ENCODE data around the gene RHEB. TPM values are rescaled to one million over a fixed set of nuclear protein-coding genes. Genes with fewer than 3 reads are reported as not detected.

RHEB gene
- total and polyA plus RNA-seq, 2 of the 4 experiments (the other 2 are of a cell fraction): 19.7 to 67.2 TPM

DNA sequence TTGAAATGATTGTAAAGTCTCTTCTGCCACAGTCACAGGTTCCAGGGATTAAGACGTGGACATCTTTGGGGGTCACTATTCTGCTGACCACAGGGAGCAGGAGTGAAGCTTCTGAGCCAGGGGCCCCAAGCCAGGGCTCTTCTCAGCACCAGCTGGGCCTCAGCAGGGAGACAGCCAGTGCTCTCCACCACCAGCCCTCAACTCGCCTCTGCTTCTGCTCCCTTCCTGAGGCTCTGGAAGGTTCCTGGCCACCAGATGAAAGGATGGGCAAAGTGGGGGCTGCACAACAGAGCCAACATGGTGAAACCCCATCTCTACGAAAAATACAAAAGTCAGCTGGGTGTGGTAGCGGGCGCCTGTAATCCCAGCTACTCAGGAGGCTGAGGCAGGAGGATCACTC is 68.5 kb downstream of the RHEB start:
- BruUV-seq (replicated peaks): no TSS peak
- TF ChIP-seq CEBPB (IDR thresholded peaks at IDR 0.05; ENCODE audit: low read depth, low read length): no peak
- no peak for TF ChIP-seq POLR2A (IDR thresholded peaks at IDR 0.05; ENCODE audit: low read depth, low read length)
- TF ChIP-seq RAD21 (IDR thresholded peaks at IDR 0.05; ENCODE audit: low read length): no peak
- no peak for TF ChIP-seq RFX5 (IDR thresholded peaks at IDR 0.05; ENCODE audit: low read depth, low read length)
- TF ChIP-seq SMC3 (IDR thresholded peaks at IDR 0.05; ENCODE audit: low read depth, low read length): no peak
- TF ChIP-seq MXI1 (IDR thresholded peaks at IDR 0.05; ENCODE audit: borderline replicate concordance, low read depth, low read length): no peak
- TF ChIP-seq, protein P1, sequence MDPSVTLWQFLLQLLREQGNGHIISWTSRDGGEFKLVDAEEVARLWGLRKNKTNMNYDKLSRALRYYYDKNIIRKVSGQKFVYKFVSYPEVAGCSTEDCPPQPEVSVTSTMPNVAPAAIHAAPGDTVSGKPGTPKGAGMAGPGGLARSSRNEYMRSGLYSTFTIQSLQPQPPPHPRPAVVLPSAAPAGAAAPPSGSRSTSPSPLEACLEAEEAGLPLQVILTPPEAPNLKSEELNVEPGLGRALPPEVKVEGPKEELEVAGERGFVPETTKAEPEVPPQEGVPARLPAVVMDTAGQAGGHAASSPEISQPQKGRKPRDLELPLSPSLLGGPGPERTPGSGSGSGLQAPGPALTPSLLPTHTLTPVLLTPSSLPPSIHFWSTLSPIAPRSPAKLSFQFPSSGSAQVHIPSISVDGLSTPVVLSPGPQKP (IDR thresholded peaks at IDR 0.05; ENCODE audit: borderline replicate concordance, low read depth, low read length): no peak
- intact Hi-C loops (cut with micrococcal nuclease) (no loop called here), dilution Hi-C loops (cut with HindIII; ENCODE audit: low sequenced_read_pairs, unreplicated experiment) (no loop called here), in situ Hi-C loops (cut with MboI; ENCODE audit: low sequenced_read_pairs) (loop anchor here (25.0 kb wide), 1 partner anchor 311 kb away; no protein-coding TSS in a partner anchor)
- H3K9me1 ChIP-seq (ENCODE audit: insufficient read depth, low read length): no peaks in the 10 kb centered on the region
- no peak overlapping the region for H2AFZ ChIP-seq (replicated peaks; ENCODE audit: low read length, poor library complexity)
- H3K9me3 ChIP-seq (ENCODE audit: control insufficient read depth, insufficient read depth, low read length): no peaks in the 10 kb centered on the region
- ATAC-seq (ENCODE audit: low read depth): no peak
- H2BK120ac ChIP-seq (ENCODE audit: low read depth, low read length): no peak overlapping the region
- H3K4me2 ChIP-seq (ENCODE audit: low read depth, low read length): no peak overlapping the region
- H3K27me3 ChIP-seq (ENCODE audit: control insufficient read depth, insufficient read depth, low read length): no peaks in the 10 kb centered on the region; the same call in none of the 2 replicates
- H4K91ac ChIP-seq (ENCODE audit: insufficient read depth, low read depth, low read length): no peak overlapping the region
- no peak overlapping the region for H2AK5ac ChIP-seq (ENCODE audit: low read depth, low read length)
- no peak overlapping the region for H2BK15ac ChIP-seq (ENCODE audit: low read depth, low read length)
- H3K36me3 ChIP-seq (ENCODE audit: control insufficient read depth, insufficient read depth, low read length): no peaks in the 10 kb centered on the region
- no peaks in the 10 kb centered on the region; the same call in 1 of the 2 replicates for H3K4me1 ChIP-seq (ENCODE audit: control insufficient read depth, insufficient read depth, low read length)
- H2AK9ac ChIP-seq (replicated peaks; ENCODE audit: low read depth, low read length, poor library complexity): no peak overlapping the region
- no peak overlapping the region for H3K14ac ChIP-seq (replicated peaks; ENCODE audit: low read depth, low read length)
- no peak overlapping the region for H2BK5ac ChIP-seq (ENCODE audit: low read depth, low read length, poor library complexity, severe bottlenecking)
- H4K8ac ChIP-seq (ENCODE audit: low read depth in 2 of 2, low read length in 2 of 2): no peak overlapping the region
- no peak overlapping the region for H3K9ac ChIP-seq (ENCODE audit: low read depth, low read length)
- DNase-seq: no peak
- H3K27ac ChIP-seq (ENCODE audit: insufficient read depth, low read length): no peak overlapping the region
- no peak overlapping the region for H3K4ac ChIP-seq (ENCODE audit: low read depth, low read length)
- no peak overlapping the region for H4K5ac ChIP-seq (ENCODE audit: low read depth, low read length)
- WGBS, 2 experiments (ENCODE audit: extremely low coverage in 2 of 2, insufficient read length in 1 of 2): no CpG with 5 or more reads among the region's 5 CpGs
- no peaks in the 10 kb centered on the region for H4K20me1 ChIP-seq (ENCODE audit: insufficient read depth, low read length)
- H3K18ac ChIP-seq (ENCODE audit: low read depth, low read length): no peak overlapping the region
- ChIA-PET POLR2A (ENCODE audit: unreplicated experiment) (no interaction called here), CTCF (interaction anchor here (0.7 kb wide), 2 partner anchors 37 to 49 kb away, joined by 4 read pairs; no protein-coding TSS in a partner anchor)
- no peaks in the 10 kb centered on the region for H3K79me1 ChIP-seq (ENCODE audit: low read depth in 1 of 2, low read length in 2 of 2)
- H3K4me3 ChIP-seq (ENCODE audit: insufficient read depth, low read depth, low read length): no peak overlapping the region
- H3K23ac ChIP-seq (ENCODE audit: low read depth, low read length): no peak overlapping the region
- H2BK20ac ChIP-seq (ENCODE audit: low read depth, low read length): no peak overlapping the region
- no peak overlapping the region for H3K56ac ChIP-seq (ENCODE audit: extremely low read depth, insufficient read depth, low read length)
